ENCODE measurements around the gene SYNC.
"Not testable (repeated sequence)": the region's sequence is repeated elsewhere in the genome, so short reads cannot be mapped to it uniquely, and the experiment has no call there.

Gene SYNC

DNA sequence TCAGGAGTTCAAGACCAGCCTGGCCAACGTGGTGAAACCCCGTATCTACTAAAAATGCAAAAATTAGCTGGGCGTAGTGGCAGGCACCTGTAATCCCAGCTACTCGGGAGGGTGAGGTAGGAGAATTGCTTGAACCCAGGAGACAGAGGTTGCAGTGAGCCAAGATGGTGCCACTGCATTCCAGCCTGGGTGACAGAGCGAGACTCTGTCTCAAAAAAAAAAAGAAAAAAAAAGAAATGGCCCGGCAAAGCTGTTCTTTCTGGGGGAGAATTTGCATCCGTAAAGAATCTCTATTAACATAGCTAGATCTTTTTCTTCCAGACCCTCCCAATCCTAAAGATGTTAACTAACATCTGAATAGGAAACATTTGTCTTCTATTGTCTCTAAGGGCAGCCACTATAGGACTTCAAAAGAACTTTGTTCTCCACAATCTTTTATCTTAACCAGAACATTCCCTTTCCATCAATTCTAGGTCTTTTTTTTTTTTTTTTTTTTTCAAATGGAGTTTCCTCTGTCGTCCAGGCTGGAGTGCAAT is 60.2 kb downstream of the SYNC start:
- not testable (repeated sequence) for DNase-seq (ENCODE audit: low read depth)

DNA sequence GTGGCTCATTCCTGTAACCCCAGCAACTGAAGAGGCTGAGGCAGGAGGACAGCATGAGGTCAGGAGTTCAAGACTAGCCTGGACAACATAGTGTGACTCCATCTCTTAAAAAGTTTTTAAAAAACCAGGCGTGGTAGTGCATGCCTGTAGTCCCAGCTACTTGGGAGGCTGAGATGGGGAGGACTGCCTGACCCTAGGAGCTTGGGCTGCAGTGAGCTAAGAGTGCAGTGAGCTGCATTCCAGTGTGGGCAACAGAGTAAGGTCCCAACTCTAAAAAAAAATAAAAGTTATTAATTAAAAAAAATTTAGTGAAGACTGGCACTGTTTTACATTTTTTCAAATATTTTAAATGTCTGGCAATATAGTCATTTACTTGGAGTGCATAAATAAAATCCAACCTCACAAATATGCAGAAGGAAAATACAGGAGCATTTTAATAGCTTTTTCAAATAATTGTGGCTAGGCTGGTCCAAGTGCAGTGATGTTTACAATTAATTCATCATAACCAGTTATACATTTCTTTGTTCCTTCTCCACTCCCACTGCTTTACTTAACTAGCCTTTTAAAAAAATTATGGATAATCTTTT is 63.0 kb downstream of the SYNC start:
- DNase-seq (ENCODE audit: low read depth) = no peak

DNA sequence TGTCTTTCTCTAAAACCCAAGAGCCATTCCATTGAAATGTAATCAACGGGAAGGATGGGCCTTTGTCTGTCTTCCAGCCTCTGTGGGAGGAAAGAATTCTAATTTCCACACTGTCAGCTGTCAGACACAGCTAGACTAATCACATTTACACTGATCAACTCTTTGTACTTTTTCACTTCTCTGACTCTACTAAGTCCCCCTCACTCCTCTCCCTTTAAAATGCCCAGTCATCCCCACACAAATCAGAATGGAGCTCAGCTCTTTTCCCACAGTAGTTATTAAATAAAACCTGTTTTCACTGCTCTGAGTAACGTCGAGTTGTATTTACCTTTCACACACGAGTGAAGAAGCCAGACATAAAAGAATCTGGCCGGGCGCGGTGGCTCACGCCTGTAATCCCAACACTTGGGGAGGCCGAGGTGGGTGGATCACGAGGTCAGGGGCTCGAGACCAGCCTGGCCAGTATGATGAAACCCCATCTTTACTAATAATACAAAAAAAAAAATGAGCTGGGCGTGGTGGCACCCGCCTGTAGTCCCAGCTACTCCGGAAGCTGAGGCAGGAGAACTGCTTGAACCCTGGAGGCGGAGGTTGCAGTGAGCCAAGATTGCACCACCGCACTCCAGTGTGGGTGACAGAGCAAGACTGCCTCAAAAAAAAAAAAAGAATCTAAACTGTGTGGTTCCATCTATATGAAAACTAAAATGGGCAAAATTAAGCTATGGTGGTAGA is 65.5 kb downstream of the SYNC start:
- no peak for DNase-seq (ENCODE audit: low read depth)

DNA sequence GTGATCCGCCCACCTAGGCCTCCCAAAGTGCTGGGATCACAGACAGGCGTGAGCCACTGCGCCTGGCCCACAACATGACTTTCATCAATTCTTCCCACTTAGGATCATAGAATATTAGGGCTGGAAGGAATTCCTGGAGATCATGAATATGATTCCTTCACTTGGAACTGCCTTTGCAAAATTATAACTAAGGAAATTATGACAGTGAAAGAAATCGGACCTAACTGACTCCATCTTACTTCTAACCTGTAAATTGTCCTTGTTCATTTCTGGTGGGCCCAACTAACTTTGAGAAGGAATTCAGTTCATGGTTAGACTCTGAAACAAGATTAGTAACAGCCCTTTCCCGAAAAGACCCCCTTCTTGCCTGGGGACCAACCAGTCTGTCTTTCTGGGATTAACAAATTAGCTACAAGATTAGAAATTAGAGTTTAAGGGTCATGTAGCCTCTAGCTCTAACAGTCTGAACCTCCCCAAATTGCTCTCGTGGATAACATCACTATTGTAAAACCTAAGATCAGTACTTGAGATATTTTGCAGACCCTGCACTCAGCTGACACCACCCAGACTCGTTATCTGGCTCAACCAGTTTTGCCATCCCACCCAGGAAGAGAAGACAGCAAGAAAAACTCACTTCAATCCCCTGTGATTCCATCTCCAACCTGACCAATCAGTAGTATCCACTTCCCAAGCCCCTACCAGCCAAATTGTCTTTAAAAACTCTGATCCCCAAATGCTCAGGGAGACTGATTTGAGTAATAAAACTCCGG is 66.9 kb downstream of the SYNC start:
- no peak for DNase-seq (ENCODE audit: low read depth)

DNA sequence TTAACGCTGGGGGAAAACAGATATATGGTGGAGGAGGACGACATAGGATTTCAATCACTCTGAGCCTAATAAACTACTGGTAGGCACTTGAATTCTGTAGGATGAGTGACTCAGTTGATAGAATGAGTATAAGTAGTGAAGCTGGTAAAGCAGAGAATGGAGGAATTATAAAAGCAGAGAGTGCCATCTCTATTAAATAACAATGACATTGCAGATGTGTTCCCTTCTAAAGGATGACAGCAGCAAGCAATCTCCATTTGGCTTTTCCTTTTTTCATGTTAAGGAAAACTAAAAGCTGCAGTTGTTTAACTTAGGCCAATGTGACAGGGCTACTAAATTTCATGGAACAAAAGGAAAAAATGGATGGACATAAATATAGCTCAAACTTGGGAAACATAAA is 69.7 kb downstream of the SYNC start:
- no peak for DNase-seq (ENCODE audit: low read depth)

DNA sequence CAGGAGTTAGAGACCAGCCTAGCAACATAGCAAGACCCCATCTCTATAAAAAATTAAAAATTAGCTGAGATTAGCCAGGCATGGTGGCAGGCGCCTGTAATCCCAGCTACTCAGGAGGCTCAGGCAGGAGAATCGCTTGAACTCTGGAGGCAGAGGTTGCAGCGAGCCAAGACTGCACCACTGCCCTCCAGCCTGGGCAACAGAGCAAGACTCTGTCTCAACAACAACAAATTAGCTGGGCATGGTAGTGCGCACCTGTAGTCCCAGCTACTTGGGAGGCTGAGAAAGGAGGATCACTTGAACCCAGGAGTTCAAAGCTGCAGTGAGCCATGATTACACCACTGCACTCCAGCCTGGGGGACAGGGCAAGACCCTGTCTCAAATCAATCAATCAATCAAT is 72.4 kb downstream of the SYNC start:
- DNase-seq (ENCODE audit: low read depth) = not testable (repeated sequence)

Data from HS-27A (cell line).